Neural progenitor cell (in vitro differentiated cells): ENCODE results near the gene CD74. TPM values are rescaled to one million over a fixed set of nuclear protein-coding genes. Genes with fewer than 3 reads are reported as not detected.
"Not testable (repeated sequence)": the region's sequence is repeated elsewhere in the genome, so short reads cannot be mapped to it uniquely, and the experiment has no call there.

Source experiments
- DNase-seq: peaks from one replicate; pipeline ENCODE4 v3.0.0-alpha.2; 2016; ENCODE audit warnings: low spot score
- H2AFZ ChIP-seq: fragments of 200-600 bp; sonication (generic); replicated peaks from 2 replicates; pipeline ENCODE4 v1.6.1; 2016; ENCODE audit warnings: antibody characterized with exemption
- H3F3A ChIP-seq: fragments of 200-600 bp; sonication (generic); 2 replicates; pipeline ENCODE4 v1.6.1; 2016; ENCODE audit warnings: antibody characterized with exemption, low read depth
- H3K27ac ChIP-seq: fragments of 200-600 bp; sonication (generic); 2 replicates; pipeline ENCODE4 v1.5.1; 2016; ENCODE audit warnings: mild to moderate bottlenecking
- H3K27me3 ChIP-seq: fragments of 200-600 bp; sonication (generic); 2 replicates; pipeline ENCODE4 v1.6.1; 2016; ENCODE audit warnings: mild to moderate bottlenecking, moderate library complexity
- H3K36me3 ChIP-seq: fragments of 200-600 bp; sonication (generic); 2 replicates; pipeline ENCODE4 v1.5.1; 2016
- H3K4me1 ChIP-seq: fragments of 200-600 bp; sonication (generic); 2 replicates; pipeline ENCODE4 v1.6.1; 2016; ENCODE audit warnings: mixed run types
- H3K4me2 ChIP-seq: fragments of 200-600 bp; sonication (generic); 2 replicates; pipeline ENCODE4 v1.6.1; 2016
- H3K4me3 ChIP-seq: fragments of 200-600 bp; sonication (generic); 2 replicates; pipeline ENCODE4 v1.5.1; 2016
- H3K79me2 ChIP-seq: fragments of 200-600 bp; sonication (generic); 2 replicates; pipeline ENCODE4 v1.6.1; 2016; ENCODE audit warnings: low read depth
- H3K9ac ChIP-seq: fragments of 200-600 bp; sonication (generic); 2 replicates; pipeline ENCODE4 v1.6.1; 2016
- H3K9me3 ChIP-seq: fragments of 200-600 bp; sonication (generic); 2 replicates; pipeline ENCODE4 v1.5.1; 2016; ENCODE audit warnings: low read depth
- H4K20me1 ChIP-seq: fragments of 200-600 bp; sonication (generic); 2 replicates; pipeline ENCODE4 v1.6.1; 2016; ENCODE audit warnings: low read depth
- H3K27ac Mint-ChIP-seq: 3 replicates; pipeline ENCODE4 v1.8.0; 2021; ENCODE audit warnings: mixed read lengths
- H3K27me3 Mint-ChIP-seq: 2 replicates; pipeline ENCODE4 v1.8.0; 2022; ENCODE audit warnings: low read depth, mild to moderate bottlenecking, inconsistent platforms, moderate library complexity, mixed read lengths; ENCODE audit not compliant: insufficient read depth
- H3K36me3 Mint-ChIP-seq: 3 replicates; pipeline ENCODE4 v1.8.0; 2021; ENCODE audit warnings: mixed read lengths
- H3K4me1 Mint-ChIP-seq: 3 replicates; pipeline ENCODE4 v1.8.0; 2021; ENCODE audit warnings: mixed read lengths
- H3K4me3 Mint-ChIP-seq: 3 replicates; pipeline ENCODE4 v1.8.0; 2021; ENCODE audit warnings: mild to moderate bottlenecking, moderate library complexity, mixed read lengths
- H3K9me3 Mint-ChIP-seq: 3 replicates; pipeline ENCODE4 v1.8.0; 2020; ENCODE audit warnings: mixed read lengths
- EZH2phosphoT487 ChIP-seq: fragments of 200-600 bp; sonication (generic); IDR thresholded peaks from 2 replicates; pipeline ENCODE4 v1.6.1; 2017; ENCODE audit warnings: antibody characterized with exemption
- total RNA-seq: library from RNA; depleted of rRNA; stranded (reverse); fragments of >200 nt; gene quantifications from 2 replicates; pipeline ENCODE4 v1.2.3, GENCODE V29; 2015; ENCODE audit warnings: low replicate concordance
- TF ChIP-seq, protein P1 (sequence below): fragments of 200-600 bp; sonication (generic); IDR thresholded peaks from 2 replicates; pipeline ENCODE4 v1.5.1; 2017; ENCODE audit warnings: antibody characterized with exemption, mild to moderate bottlenecking

Gene CD74
- total RNA-seq, 1 donor from 2014 or later, result 9.8 TPM

DNA sequence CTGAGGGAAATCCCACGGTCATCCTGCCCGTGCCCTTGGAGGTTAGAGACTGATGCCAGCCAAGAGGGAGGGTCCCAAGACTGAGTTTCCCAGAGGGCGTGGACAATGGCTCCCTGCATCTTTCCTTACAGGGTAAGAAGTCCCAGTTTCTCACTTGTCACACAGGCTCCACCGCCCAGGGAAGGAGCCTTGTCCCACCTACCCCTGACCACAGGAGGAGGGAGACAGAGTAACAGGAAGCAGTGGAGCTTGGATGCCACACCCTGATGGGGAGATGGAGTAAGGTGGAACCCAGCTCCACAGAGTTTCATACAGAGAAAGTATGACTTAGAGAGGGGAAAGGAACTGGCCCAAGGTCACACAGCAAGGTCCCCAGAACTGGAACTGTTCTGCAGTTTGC is 9.4 kb upstream of the CD74 start:
- Mint-ChIP-seq H3K27ac (peak overlapping the region; percentile 27), H3K4me3 (no peak overlapping the region), H3K9me3 (no peaks in the 10 kb centered on the region), H3K4me1 (peaks cover 4% of the 10 kb centered on the region), H3K27me3 (no peaks in the 10 kb centered on the region), H3K36me3 (no peaks in the 10 kb centered on the region)
- Histone ChIP-seq H3K27me3 (no peaks in the 10 kb centered on the region), H3K79me2 (no peaks in the 10 kb centered on the region), H3K9ac (no peak overlapping the region), H4K20me1 (no peaks in the 10 kb centered on the region), H3K27ac (no peak overlapping the region), H3K4me1 (peaks cover 14% of the 10 kb centered on the region), H3K9me3 (no peaks in the 10 kb centered on the region), H3F3A (peaks cover 5% of the 10 kb centered on the region), H3K4me3 (no peak overlapping the region), H2AFZ (peak overlapping the region; percentile 50), H3K36me3 (no peaks in the 10 kb centered on the region), H3K4me2 (no peak overlapping the region)
- TF ChIP-seq, protein P1, sequence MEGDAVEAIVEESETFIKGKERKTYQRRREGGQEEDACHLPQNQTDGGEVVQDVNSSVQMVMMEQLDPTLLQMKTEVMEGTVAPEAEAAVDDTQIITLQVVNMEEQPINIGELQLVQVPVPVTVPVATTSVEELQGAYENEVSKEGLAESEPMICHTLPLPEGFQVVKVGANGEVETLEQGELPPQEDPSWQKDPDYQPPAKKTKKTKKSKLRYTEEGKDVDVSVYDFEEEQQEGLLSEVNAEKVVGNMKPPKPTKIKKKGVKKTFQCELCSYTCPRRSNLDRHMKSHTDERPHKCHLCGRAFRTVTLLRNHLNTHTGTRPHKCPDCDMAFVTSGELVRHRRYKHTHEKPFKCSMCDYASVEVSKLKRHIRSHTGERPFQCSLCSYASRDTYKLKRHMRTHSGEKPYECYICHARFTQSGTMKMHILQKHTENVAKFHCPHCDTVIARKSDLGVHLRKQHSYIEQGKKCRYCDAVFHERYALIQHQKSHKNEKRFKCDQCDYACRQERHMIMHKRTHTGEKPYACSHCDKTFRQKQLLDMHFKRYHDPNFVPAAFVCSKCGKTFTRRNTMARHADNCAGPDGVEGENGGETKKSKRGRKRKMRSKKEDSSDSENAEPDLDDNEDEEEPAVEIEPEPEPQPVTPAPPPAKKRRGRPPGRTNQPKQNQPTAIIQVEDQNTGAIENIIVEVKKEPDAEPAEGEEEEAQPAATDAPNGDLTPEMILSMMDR, result no peak
- no peak for TF ChIP-seq EZH2phosphoT487
- no peak for DNase-seq

DNA sequence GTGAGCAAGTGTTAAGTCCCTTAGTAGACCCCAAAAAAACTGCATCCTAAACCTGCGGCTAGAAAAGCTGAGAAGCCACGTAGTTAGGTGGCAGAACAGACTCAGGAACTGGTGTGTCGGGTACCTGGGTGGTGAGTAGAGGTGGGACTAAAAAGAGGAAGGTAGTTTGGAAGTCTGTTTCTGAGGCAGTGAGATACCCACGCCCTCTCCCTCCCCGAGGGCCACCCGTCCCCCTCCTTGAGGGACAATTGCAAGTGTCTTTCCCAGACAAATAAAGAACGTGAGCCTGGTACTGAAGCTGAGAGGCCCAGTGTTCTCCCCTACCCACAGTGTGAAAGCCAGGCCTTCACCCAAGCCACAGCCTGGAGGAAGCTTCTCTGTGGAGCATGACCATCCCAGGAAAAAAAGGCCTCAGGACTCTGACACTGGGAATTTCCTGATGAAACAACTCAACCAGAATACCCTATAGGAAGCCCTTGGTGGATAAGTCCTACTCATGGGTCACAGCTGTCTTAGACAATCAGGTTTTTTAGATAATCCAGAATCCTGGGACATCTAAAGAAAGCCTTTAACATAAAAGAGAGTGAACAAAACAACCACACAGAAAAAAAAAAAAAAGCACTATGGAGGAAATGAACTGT is 7.0 kb upstream of the CD74 start:
- Histone ChIP-seq H3F3A (peaks cover 5% of the 10 kb centered on the region), H3K79me2 (no peaks in the 10 kb centered on the region), H3K27ac (peak overlapping the region; percentile 53), H3K9me3 (no peaks in the 10 kb centered on the region), H3K4me3 (no peak overlapping the region), H2AFZ (peak overlapping the region; percentile 68), H4K20me1 (no peaks in the 10 kb centered on the region), H3K4me1 (peaks cover 14% of the 10 kb centered on the region), H3K4me2 (peak overlapping the region; percentile 45), H3K9ac (no peak overlapping the region), H3K27me3 (no peaks in the 10 kb centered on the region), H3K36me3 (no peaks in the 10 kb centered on the region)
- Mint-ChIP-seq H3K4me3 (no peak overlapping the region), H3K36me3 (no peaks in the 10 kb centered on the region), H3K27ac (no peak overlapping the region), H3K9me3 (no peaks in the 10 kb centered on the region), H3K4me1 (peaks cover 4% of the 10 kb centered on the region), H3K27me3 (no peaks in the 10 kb centered on the region)
- peak; percentile 29 for DNase-seq
- TF ChIP-seq, protein P1, result no peak

DNA sequence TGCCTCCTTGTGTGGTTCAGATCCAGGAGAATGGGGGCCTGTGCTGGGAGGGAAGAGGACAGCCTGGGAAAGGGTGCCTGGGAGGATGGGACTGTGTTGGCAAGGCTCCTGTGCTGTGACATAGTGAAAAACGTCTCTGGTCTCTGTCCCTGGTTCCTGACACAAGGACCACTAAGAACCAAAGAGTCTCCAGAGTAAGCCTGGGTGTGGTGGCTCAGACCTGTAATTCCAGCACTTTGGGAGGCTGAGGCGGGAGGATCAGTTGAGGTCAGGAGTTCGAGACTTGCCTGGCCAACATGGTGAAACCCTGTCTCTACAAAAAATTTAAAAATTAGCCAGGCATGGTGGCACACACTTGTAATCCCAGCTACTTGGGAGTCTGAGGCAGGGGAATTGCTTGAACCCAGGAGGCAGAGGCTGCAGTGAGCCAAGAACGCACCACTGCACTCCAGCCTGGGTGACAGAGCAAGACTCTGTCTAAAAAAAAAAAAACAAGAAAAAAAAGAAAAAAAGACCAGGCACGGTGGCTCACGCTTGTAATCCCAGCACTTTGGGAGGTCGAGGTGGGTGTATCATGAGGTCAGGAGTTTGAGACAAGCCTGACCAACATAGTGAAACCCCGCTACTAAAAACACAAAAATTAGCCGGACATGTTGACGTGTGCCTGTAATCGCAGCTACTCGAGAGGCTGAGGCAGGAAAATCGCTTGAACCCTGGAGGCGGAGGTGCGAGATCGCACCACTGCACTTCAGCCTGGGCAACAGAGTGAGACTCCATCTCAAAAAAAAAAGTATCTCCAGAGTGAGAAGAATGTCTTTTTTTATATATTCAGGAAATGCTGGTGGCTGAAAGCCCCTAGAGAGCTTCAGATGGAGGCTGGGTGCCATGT is 1.4 kb upstream of the CD74 start:
- DNase-seq, H3K27me3 Mint-ChIP-seq, H3K4me3 ChIP-seq, H3K4me3 Mint-ChIP-seq, H3K27ac ChIP-seq, H3K79me2 ChIP-seq, H3K9ac ChIP-seq, H3K27ac Mint-ChIP-seq, H3K27me3 ChIP-seq, H3K36me3 ChIP-seq, H3K9me3 ChIP-seq, H3K36me3 Mint-ChIP-seq, H3K4me2 ChIP-seq, H3K9me3 Mint-ChIP-seq, H4K20me1 ChIP-seq: not testable (repeated sequence)
- Histone ChIP-seq H3K4me1 (peaks cover 22% of the 10 kb centered on the region), H3F3A (peaks cover 32% of the 10 kb centered on the region), H2AFZ (peak overlapping the region; percentile 100)
- peaks cover 27% of the 10 kb centered on the region for H3K4me1 Mint-ChIP-seq
